HepG2 (cell line): ENCODE results near the gene CYP27A1. TPM values are rescaled to one million over a fixed set of nuclear protein-coding genes. Genes with fewer than 3 reads are reported as not detected.

ENCODE experiments used
- ADNP ChIP-seq: sonication (generic); formaldehyde crosslinking; IDR thresholded peaks from 2 replicates; pipeline ENCODE4 v1.4.0; 2020; ENCODE audit warnings: missing genetic modification reagents
- ARID2 ChIP-seq: sonication (generic); formaldehyde crosslinking; IDR thresholded peaks from 2 replicates; pipeline ENCODE4 v1.8.1; 2022; ENCODE audit warnings: mild to moderate bottlenecking, missing genetic modification reagents, borderline replicate concordance
- DR1 ChIP-seq: sonication (generic); formaldehyde crosslinking; IDR thresholded peaks from 2 replicates; pipeline ENCODE4 v1.8.0; 2021; ENCODE audit warnings: mild to moderate bottlenecking, missing genetic modification reagents, inconsistent platforms
- FOSL1 ChIP-seq: sonication (generic); formaldehyde crosslinking; IDR thresholded peaks from 2 replicates; pipeline ENCODE4 v1.9.0; 2021; ENCODE audit warnings: missing genetic modification reagents, borderline replicate concordance
- GTF3A ChIP-seq: sonication (generic); formaldehyde crosslinking; conservative IDR thresholded peaks from 2 replicates; pipeline ENCODE4 v1.4.0; 2020; ENCODE audit warnings: mild to moderate bottlenecking, missing genetic modification reagents
- ISL2 ChIP-seq: sonication (generic); formaldehyde crosslinking; IDR thresholded peaks from 2 replicates; pipeline ENCODE4 v1.5.0; 2020; ENCODE audit warnings: missing genetic modification reagents
- RELA ChIP-seq: sonication (generic); formaldehyde crosslinking; IDR thresholded peaks from 2 replicates; pipeline ENCODE4 v1.4.0; 2020; ENCODE audit warnings: missing genetic modification reagents
- RFXANK ChIP-seq: IDR thresholded peaks from 2 replicates; pipeline ENCODE4 v1.6.1; 2016
- RFXAP ChIP-seq: sonication (generic); formaldehyde crosslinking; IDR thresholded peaks from 2 replicates; pipeline ENCODE4 v1.4.0; 2020; ENCODE audit warnings: missing genetic modification reagents, borderline replicate concordance
- SAFB2 ChIP-seq: sonication (generic); formaldehyde crosslinking; IDR thresholded peaks from 2 replicates; pipeline ENCODE4 v1.5.1; 2020; ENCODE audit warnings: missing genetic modification reagents, low read depth, mild to moderate bottlenecking, borderline replicate concordance
- ZMAT3 ChIP-seq: sonication (generic); formaldehyde crosslinking; conservative IDR thresholded peaks from 2 replicates; pipeline ENCODE4 v1.7.0; 2021; ENCODE audit warnings: missing genetic modification reagents
- ZNF143 ChIP-seq: sonication (generic); formaldehyde crosslinking; IDR thresholded peaks from 2 replicates; pipeline ENCODE4 v1.4.0; 2020; ENCODE audit warnings: missing genetic modification reagents
- ZNF207 ChIP-seq: fragments of 450-650 bp; IDR thresholded peaks from 2 replicates; pipeline ENCODE4 v1.6.1; 2016; ENCODE audit warnings: antibody characterized with exemption, borderline replicate concordance
- ZNF354B ChIP-seq: sonication (generic); formaldehyde crosslinking; IDR thresholded peaks from 2 replicates; pipeline ENCODE4 v1.8.0; 2022; ENCODE audit warnings: mild to moderate bottlenecking, missing genetic modification reagents
- ZNF446 ChIP-seq: sonication (generic); formaldehyde crosslinking; IDR thresholded peaks from 2 replicates; pipeline ENCODE4 v1.5.0; 2020; ENCODE audit warnings: mild to moderate bottlenecking, missing genetic modification reagents
- ZNF615 ChIP-seq: sonication (generic); formaldehyde crosslinking; IDR thresholded peaks from 2 replicates; pipeline ENCODE4 v1.5.0; 2020; ENCODE audit warnings: mild to moderate bottlenecking, missing genetic modification reagents, borderline replicate concordance
- ZNF616 ChIP-seq: sonication (generic); formaldehyde crosslinking; IDR thresholded peaks from 2 replicates; pipeline ENCODE4 v1.5.0; 2020; ENCODE audit warnings: low read depth, mild to moderate bottlenecking, missing genetic modification reagents
- ZNF670 ChIP-seq: sonication (generic); formaldehyde crosslinking; IDR thresholded peaks from 2 replicates; pipeline ENCODE4 v1.8.0; 2022; ENCODE audit warnings: mild to moderate bottlenecking, missing genetic modification reagents, borderline replicate concordance
- ZNF709 ChIP-seq: sonication (generic); formaldehyde crosslinking; IDR thresholded peaks from 2 replicates; pipeline ENCODE4 v1.5.0; 2020; ENCODE audit warnings: mild to moderate bottlenecking, missing genetic modification reagents
- polyA plus RNA-seq, 8 experiments: library from polyadenylated mRNA; depleted of rRNA in 3 of 8; stranded (reverse) in 7 of 8; unstranded in 1 of 8; fragments of >200 nt; fragmentation: Illumina TruSeq in 4 of 8; extraction: Trizol in 4 of 8; gene quantifications; 2 replicates each; pipeline versions ENCODE4 v1.2.1 to v1.2.3, GENCODE V29; 2011 to 2016; ENCODE audit warnings: low read depth in 4 of 8, missing spikeins in 1 of 8, mixed read lengths in 1 of 8; ENCODE audit not compliant: insufficient read depth in 1 of 8
- total RNA-seq, 5 experiments: library from RNA; depleted of rRNA; stranded (reverse); fragments of >200 nt; fragmentation: Illumina TruSeq; extraction: Trizol; gene quantifications; 2 replicates each; pipeline ENCODE4 v1.2.3, GENCODE V29; 2016; ENCODE audit warnings: low read depth in 1 of 5
- TF ChIP-seq, protein P1 (sequence below): sonication (generic); formaldehyde crosslinking; conservative IDR thresholded peaks from 2 replicates; pipeline ENCODE4 v1.8.0; 2022; ENCODE audit warnings: mild to moderate bottlenecking, moderate library complexity, missing genetic modification reagents
- TF ChIP-seq, protein P2 (sequence below): sonication (generic); formaldehyde crosslinking; IDR thresholded peaks from 2 replicates; pipeline ENCODE4 v1.5.0; 2020; ENCODE audit warnings: missing genetic modification reagents
- TF ChIP-seq, protein P3 (sequence below): sonication (generic); formaldehyde crosslinking; IDR thresholded peaks from 2 replicates; pipeline ENCODE4 v1.8.1; 2023; ENCODE audit warnings: mild to moderate bottlenecking, inconsistent platforms, moderate library complexity, missing genetic modification reagents, borderline replicate concordance
- TF ChIP-seq, protein P4 (sequence below): sonication (generic); formaldehyde crosslinking; IDR thresholded peaks from 2 replicates; pipeline ENCODE4 v1.8.1; 2022; ENCODE audit warnings: low read depth, mild to moderate bottlenecking, missing genetic modification reagents

CYP27A1 gene
- total and polyA plus RNA-seq, 2 of the 13 experiments (the other 11 are each of a cell fraction or from before 2014, with no cell fraction given): 157 to 266 TPM

DNA sequence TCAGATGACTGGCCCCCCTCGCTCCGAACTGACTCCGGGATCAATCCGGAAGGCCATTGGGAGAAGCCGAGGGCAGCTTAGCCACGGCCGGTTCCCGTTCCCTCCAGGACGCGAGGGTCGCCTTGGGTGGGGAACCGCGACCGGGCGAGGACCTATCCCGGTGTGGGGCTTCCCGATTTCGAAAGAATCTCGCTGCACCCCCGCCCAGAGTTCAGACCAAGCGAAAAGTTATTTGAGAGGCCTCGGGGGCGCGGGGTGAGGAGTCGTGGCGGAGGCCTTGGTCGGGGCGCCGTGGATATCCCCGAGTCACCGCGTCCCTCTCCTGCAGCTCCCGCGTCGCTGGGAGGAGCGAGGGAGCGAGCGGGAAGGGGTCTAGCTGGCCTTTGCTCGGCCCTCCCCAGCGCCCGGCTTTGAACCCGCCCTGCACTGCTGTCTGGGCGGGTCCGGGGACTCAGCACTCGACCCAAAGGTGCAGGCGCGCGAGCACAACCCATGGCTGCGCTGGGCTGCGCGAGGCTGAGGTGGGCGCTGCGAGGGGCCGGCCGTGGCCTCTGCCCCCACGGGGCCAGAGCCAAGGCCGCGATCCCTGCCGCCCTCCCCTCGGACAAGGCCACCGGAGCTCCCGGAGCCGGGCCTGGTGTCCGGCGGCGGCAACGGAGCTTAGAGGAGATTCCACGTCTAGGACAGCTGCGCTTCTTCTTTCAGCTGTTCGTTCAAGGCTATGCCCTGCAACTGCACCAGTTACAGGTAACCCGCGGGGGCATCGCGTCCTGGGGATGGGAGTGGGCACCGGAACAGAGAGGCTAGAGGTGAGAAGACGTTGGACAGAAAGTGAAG, at the start of gene CYP27A1 (continued):
- TF ChIP-seq ZNF446 (CRISPR knock-in tag): peak; percentile 95; the same call in 1 of the 2 replicates
- TF ChIP-seq GTF3A (CRISPR knock-in tag): 0 out of 2 replicates have a peak, but pooled peaks have one; percentile 76
- TF ChIP-seq DR1 (CRISPR knock-in tag): peak; percentile 71
- TF ChIP-seq ZNF354B (CRISPR knock-in tag): peak; percentile 69; the same call in 1 of the 2 replicates
- TF ChIP-seq, protein P1, sequence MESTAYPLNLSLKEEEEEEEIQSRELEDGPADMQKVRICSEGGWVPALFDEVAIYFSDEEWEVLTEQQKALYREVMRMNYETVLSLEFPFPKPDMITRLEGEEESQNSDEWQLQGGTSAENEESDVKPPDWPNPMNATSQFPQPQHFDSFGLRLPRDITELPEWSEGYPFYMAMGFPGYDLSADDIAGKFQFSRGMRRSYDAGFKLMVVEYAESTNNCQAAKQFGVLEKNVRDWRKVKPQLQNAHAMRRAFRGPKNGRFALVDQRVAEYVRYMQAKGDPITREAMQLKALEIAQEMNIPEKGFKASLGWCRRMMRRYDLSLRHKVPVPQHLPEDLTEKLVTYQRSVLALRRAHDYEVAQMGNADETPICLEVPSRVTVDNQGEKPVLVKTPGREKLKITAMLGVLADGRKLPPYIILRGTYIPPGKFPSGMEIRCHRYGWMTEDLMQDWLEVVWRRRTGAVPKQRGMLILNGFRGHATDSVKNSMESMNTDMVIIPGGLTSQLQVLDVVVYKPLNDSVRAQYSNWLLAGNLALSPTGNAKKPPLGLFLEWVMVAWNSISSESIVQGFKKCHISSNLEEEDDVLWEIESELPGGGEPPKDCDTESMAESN (CRISPR knock-in tag): peak; percentile 89
- TF ChIP-seq ZNF143: peak; percentile 66
- TF ChIP-seq ISL2 (CRISPR knock-in tag): peak; percentile 91
- TF ChIP-seq ARID2 (CRISPR knock-in tag): no peak; the same call in 1 of the 2 replicates
- TF ChIP-seq, protein P2, sequence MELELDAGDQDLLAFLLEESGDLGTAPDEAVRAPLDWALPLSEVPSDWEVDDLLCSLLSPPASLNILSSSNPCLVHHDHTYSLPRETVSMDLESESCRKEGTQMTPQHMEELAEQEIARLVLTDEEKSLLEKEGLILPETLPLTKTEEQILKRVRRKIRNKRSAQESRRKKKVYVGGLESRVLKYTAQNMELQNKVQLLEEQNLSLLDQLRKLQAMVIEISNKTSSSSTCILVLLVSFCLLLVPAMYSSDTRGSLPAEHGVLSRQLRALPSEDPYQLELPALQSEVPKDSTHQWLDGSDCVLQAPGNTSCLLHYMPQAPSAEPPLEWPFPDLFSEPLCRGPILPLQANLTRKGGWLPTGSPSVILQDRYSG (CRISPR knock-in tag): no peak; the same call in 1 of the 2 replicates
- no peak; the same call in 1 of the 2 replicates for TF ChIP-seq ZNF615 (CRISPR knock-in tag)
- TF ChIP-seq, protein P3, sequence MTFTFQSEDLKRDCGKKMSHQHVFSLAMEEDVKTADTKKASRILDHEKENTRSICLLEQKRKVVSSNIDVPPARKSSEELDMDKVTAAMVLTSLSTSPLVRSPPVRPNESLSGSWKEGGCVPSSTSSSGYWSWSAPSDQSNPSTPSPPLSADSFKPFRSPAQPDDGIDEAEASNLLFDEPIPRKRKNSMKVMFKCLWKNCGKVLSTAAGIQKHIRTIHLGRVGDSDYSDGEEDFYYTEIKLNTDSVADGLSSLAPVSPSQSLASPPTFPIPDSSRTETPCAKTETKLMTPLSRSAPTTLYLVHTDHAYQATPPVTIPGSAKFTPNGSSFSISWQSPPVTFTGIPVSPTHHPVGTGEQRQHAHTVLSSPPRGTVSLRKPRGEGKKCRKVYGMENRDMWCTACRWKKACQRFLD (CRISPR knock-in tag): peak; percentile 99
- TF ChIP-seq ADNP (CRISPR knock-in tag): 0 out of 2 replicates have a peak, but pooled peaks have one; percentile 40
- TF ChIP-seq ZNF616 (CRISPR knock-in tag): peak; percentile 86
- peak; percentile 95 for TF ChIP-seq ZNF709 (CRISPR knock-in tag)
- peak; percentile 88; the same call in 1 of the 2 replicates for TF ChIP-seq RELA (CRISPR knock-in tag)
- no peak for TF ChIP-seq ZNF207
- peak; percentile 73 for TF ChIP-seq RFXAP (CRISPR knock-in tag)
- TF ChIP-seq FOSL1 (CRISPR knock-in tag): no peak
- peak; percentile 97; the same call in 1 of the 2 replicates for TF ChIP-seq ZMAT3 (CRISPR knock-in tag)
- peak; percentile 85 for TF ChIP-seq ZNF670 (CRISPR knock-in tag)
- TF ChIP-seq, protein P4, sequence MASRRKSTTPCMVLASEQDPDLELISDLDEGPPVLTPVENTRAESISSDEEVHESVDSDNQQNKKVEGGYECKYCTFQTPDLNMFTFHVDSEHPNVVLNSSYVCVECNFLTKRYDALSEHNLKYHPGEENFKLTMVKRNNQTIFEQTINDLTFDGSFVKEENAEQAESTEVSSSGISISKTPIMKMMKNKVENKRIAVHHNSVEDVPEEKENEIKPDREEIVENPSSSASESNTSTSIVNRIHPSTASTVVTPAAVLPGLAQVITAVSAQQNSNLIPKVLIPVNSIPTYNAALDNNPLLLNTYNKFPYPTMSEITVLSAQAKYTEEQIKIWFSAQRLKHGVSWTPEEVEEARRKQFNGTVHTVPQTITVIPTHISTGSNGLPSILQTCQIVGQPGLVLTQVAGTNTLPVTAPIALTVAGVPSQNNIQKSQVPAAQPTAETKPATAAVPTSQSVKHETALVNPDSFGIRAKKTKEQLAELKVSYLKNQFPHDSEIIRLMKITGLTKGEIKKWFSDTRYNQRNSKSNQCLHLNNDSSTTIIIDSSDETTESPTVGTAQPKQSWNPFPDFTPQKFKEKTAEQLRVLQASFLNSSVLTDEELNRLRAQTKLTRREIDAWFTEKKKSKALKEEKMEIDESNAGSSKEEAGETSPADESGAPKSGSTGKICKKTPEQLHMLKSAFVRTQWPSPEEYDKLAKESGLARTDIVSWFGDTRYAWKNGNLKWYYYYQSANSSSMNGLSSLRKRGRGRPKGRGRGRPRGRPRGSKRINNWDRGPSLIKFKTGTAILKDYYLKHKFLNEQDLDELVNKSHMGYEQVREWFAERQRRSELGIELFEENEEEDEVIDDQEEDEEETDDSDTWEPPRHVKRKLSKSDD (CRISPR knock-in tag): no peak; the same call in 1 of the 2 replicates
- peak; percentile 94; the same call in 1 of the 2 replicates for TF ChIP-seq SAFB2 (CRISPR knock-in tag)
- TF ChIP-seq RFXANK (CRISPR knock-in tag): no peak
